Stimulated activated CD4-positive, alpha-beta T cell treated with anti-CD3 and anti-CD28 coated beads, Interleukin-4, amount 100 ng/mL, for 24 hours (primary cell): ENCODE results near the gene RUNX1.
A peak's percentile ranks its signal among the peaks of the same experiment; 100 is the strongest.
"Not testable (repeated sequence)": the region's sequence is repeated elsewhere in the genome, so short reads cannot be mapped to it uniquely, and the experiment has no call there.

ENCODE experiments used
- DNase-seq: peaks from one replicate; pipeline ENCODE4 v3.0.0-alpha.2; 2020

The RUNX1 gene

DNA sequence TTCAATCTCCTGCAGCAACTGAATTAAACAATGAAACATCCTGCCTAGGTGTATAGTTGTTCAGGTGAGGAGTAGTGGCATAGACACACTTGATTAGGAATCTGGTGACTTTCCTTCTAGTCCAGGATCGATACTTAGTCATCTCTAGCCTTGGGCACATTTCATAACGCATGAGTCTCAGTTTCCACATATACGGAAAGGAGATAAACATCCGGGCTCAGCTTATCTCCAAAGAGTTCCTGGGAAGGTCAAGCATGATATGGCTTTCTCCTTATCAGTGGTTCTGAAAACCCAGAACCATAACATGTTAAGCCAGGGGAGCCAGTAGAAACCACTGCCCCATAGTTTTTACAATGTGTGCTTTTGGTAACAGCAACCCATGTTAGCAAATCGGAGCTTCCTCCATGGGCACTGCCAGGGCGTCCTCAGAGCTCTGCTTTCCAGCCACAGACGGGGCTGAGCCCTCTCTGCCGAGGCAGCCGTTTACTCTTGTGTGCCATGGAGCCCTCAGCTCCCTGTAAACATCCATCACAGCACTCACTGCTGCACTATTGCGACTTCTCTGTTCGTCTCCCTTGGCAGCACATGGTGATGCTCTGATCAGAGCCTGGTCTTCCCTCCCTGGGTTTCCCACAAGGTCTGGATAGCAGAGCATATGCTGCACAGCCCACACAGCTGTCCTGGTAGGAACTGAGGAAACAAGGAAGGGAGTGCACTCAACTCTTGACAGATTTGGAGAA, 34.6 kb downstream of the RUNX1 start:
- no peak for DNase-seq

DNA sequence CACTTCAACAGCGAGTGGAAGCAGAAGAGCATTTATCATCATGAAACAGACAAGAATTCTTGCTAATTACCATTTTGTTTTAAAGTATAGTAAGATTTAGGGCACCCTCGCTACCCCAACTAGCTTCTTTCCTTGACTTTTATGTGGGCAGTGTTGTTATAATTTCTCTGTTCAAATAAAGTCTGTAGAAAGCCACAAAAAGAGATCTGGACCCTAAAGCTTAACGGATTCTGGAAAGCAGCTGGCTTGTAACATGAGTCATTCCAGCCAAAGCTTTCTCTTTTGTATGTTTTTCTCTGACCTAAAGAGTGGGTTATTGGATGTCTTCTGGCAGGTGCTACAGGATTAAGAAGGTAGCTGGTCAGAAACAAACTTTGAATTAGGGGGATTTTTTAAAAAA, 37.4 kb downstream of the RUNX1 start:
- DNase-seq = no peak

DNA sequence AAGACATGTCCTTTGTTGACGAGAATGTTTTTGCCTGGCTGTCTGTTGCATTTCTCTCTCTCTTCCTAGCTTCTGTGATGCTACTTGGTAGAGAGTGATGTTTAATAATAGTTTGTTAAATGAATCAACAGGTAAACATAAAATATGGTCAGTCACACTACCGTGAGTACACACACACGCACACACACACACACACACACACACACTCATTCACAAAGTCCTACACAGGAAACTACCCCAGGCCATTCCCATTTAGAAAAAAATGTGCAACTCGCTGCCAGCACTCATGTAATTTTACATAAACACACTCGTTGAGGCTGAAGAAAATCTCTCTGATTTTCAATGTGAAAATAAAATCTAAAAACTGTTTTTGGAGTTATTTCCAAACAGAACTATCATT, 38.7 kb downstream of the RUNX1 start:
- no peak for DNase-seq

DNA sequence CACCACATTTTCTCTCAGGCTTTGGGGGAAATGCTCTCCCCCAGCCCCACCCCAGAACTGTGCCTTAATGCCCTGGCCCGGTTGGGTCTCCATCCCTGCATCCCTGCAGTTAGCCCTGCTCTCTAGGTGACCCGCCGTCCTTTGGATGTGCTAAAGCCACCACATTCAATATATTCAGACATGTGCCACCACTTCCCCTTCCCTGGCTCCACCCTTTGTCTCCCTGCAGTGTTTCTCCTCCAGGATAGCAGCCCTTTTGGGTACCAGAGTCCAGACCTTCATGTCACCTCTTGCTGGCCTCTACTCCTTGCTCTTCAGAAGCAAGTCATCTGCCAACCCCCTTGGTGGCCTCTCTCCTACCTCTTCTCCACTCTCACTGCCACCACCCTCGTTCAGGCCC, 41.8 kb downstream of the RUNX1 start:
- DNase-seq = no peak

DNA sequence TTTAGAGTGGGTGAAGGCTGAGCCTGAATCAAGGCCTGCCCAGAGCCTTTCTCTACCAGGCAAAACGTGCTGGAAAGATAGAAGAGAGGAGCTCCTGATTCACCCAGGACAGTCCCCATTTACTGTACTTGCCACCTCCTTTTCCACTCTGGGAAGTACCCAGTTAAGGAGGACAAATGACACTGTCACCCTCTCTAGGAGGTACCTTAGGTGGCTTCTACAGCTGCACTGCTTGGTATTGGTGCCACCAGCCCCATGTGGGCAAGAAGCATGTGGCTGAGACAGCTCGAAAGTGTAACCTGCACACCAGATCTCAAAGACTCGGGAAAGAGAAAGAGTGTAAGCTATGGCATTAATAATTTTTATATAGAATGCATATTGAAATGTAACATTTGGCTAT, 42.3 kb downstream of the RUNX1 start:
- no peak for DNase-seq

DNA sequence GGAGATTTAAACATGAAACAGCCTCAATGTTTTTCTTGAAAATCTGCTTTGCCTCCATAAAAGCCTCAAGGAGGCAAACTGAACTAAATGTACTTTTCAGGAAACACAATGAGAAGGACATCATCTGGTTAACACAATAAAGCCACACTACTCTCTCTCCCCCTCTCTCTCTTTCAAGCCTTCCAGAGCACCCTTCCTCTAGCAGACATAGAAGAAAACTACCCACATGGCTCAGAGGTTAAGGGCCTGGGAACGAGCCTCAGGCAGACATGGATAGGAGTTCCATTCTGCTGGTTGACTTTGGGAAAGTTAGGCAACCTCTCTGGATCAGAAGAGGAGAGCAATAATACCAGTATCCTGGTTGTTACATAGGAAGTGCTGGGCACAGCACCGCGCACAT, 42.9 kb downstream of the RUNX1 start:
- DNase-seq = no peak

DNA sequence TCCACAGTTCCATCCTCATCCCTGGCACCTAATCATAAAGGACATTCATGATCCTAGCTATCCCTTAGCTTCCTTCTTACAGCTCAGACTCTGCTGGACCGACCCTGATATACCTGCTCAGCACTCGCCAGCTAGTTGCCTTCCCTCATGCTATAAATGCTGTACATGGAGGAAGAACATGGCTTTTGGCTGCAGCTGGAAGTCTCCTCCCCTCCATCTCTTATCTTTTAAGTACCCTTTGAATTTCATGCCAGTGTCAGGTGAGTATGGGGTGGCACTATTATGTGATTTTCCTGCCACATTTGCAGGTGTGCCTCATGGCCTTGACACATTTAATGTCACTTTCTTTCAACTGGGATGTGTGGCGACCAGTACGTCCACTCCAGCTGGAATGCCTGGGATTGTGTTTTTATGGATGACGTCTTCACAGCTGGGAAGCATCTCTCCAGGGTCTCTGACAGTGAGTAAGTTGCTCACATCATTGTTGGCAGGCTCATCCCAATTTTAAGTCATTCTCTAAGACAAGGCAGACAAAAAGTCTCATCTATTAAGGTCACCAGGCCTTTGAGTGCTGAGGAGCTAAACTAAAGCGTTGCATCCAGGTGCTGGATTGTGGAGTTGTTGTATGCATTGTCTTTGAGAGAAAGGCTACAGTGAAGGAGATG, 43.4 kb downstream of the RUNX1 start:
- DNase-seq = no peak

DNA sequence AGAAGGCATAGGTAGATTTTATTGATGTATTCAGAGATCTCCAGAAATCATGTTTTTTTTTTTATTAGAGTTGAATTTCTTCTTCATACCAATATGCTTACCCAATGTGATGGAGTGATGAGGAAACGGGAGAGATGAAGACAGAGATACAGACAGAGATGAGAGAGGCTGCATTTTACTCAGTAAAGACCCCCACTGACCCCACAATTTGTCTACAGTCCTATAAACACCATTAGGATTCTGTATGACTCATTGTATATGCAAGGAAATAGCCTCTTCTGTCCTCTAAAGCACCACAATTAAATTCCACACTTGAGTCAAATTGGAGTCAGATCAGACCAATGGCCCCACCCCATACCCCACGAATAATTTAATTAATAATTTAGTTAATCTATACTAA, 44.0 kb downstream of the RUNX1 start:
- DNase-seq = no peak

DNA sequence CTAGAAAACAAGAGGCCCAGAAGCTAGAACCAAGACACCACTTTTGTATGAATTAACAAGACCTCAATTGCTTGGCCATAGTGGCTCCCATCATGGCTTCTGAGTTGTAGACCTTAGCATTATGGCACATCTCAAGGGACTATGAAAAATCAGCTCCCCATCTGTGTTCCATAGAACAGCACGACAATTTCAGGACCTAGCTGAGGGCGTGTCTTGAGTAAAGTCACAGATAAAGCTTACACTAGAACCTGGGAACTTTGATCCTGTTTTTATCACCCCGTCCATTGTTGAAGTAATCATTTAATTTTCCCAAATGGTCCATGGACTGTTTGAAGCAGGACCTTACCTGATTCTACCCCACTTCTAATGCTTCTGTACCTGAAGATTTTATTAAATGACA, 44.8 kb downstream of the RUNX1 start:
- no peak for DNase-seq

DNA sequence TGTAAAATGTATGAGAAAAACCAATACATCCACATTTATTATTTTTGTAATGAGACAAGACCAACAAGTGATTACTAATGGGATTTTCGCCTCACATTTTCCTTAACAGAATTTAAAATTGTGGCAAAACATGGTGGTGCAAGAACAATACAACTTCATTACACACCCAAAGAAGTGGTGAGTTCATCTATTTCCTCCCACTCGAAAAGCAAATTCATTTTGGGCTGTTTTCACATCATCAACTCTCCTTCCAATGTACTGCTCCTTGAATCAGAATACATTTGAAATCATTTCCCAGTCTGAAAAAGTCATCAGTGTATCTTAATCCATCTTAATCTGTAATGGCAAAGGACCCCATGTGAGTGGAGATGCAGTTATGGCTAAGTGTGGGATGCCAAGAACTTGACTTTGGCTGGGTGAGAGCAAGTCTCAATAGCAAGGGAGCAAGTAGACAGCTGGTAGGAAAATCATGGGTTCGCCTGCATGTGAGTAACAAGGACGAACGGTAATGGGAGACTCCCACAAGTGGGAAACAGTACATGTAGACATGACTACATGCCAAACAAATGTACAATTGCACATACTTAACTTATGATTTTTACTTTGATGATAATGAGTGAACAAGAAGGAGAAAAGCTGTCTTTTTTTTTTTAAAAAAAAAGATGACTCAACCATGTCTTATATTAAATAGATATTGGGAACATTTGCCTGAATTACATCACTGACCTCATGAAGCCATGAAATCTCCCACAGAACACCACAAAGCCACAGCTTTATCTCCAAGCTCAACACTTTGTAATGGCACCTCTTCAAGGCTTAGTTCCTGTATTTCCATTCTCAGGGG, 46.0 kb downstream of the RUNX1 start:
- no peak for DNase-seq

DNA sequence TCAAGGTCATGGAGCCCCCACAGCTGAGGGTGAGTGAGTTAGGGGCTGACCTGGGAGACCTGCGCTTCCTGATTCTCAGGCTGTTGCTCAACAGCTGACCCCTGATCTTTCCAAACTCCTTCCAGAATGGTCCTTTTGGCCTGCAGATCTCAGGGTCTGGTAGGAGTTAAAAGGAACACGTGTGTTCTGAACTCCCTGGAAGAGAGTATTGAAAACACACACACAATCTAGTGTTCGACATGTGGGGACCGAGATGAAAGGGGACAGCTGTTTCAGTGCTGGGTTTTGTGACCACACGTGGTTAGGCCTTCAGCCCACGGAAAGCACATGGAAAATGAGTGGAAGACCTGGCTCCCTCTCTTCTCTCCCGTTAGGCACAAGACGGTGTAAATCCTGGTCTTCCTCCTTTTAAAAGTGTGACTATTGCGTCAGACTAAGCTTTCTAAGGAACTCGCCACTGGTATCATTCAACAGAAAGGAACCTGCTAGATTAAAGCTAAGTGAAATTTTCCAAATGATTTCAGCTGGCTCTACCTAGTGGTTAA, 49.6 kb downstream of the RUNX1 start:
- no peak for DNase-seq

DNA sequence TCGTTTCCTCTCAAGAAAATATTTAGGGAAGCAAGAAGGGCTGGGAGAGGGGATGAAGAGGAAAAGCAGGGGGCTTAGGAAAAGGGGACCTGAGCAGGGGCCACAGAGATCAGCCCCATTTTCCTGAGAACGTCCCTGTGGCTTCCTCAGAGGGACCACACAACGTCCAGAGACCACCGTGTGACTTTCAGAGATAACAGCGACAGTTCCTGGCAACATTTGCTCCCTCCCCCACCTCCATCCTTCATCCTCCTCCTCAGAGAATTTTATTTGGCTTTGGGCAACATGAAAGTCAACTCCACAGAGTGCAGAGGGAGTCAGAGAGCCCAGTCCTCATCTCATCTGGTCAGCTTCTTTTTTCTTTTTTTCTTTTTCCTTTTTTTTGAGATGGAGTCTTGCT, 50.9 kb downstream of the RUNX1 start:
- DNase-seq = no peak

DNA sequence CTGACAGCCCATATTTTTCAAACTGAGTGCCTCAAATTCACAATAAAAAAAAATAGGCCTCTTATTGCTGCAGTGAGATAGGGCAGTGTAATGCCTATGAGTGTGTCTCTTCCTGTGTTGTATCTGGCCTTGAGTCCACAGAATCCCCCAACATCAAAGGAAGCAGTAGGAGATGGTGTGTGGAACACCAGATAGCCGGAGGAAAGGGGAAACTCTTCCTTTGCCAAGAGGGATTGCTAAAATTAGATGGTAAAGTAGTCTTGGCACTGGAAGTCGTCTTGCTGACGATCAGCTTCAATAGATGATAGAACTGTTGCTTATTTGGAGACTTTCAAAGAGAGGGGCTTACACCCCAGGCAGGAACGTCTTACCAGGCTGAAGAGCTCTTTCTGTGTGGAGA, 51.8 kb downstream of the RUNX1 start:
- no peak for DNase-seq

DNA sequence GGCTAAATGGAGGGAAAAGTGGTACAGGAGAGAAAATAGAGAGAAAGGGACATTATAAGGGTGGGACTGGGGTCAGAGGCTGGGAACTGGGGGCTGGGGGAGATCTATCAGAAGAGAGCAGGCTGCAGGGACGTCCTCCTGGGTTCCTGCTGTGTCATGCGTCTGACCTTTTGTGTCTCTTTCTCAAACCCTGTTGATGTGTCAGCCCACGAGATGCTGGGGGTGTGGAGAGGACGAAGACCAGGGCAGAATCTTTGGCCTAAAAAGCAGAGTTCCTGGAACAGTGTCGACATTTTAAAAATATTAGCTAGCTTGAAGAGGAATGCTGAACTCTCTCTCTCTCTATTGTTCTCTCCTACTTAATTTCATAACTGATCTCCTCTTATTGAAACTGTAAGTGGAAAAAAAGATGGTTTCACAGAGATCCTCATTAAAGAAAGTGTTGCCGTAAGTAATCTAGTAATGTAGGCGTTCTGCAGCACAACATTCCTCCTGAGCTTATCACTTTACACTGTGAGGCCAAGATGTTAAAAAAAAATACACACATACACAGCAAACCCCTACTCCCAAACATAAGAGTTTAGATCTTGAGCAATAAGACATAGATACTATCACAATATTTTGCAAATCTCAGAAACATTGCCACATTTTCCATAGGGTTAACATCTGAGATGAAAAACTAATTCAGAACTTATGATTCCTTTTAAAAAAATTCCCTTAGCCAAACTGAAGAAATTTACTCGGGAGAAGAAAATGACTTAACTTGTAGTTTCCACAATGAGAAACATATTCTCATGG, 52.6 kb downstream of the RUNX1 start:
- DNase-seq = peak; percentile 32

DNA sequence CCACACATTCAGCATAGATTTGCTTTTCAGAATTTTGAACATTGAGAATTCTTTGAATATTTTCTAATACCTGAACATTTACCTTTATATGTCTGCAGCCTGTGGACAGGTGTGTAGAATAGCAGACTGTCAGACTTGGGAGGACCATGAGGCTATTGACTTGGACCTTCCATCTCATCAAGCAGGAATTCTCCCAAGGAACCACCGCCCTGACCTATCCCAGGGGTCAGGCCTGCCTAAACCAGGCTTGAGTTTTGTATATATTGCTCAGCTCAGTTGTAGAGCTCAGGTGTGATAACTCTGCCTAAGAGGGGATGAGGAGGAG, 53.2 kb downstream of the RUNX1 start:
- no peak for DNase-seq

DNA sequence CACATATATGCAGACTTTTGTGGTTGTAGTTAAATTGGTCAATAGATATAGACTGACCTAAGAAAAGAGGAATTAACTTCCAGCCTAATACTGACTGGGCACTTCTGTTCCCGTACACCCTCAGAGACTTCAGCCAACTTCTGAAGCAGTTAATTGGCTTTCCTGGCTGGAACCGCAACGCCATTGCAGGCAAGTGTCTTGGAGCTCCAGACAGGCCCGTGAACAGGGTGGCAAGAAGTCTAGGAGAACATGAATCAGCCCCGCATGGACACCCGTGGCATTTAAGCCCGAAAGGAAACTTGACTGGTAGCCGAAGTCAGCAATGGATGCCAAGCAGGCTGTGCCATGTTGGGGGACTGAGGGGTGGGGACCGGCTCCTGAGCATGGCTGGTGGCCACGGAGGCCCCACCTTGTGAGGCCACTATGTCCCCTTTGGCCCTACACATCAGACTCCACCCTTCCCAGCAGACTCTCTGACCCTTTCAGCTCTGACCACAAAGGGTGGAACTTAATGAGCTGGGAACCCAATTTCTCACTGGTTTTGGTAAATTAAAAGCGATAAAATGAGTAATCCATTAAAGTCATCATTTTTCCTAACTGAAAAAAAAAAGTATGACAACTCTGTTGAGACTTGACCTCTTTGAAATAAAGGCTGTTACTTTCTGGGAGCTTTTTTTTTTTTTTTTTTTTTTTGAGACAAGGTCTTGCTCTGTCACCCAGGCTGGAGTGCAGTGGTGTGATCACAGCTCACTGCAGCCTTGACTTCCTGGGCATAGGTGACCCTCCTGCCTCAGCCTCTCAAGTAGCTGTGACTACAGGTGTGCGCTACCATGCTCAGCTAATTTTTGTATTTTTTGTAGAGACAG, 54.1 kb downstream of the RUNX1 start:
- no peak for DNase-seq

DNA sequence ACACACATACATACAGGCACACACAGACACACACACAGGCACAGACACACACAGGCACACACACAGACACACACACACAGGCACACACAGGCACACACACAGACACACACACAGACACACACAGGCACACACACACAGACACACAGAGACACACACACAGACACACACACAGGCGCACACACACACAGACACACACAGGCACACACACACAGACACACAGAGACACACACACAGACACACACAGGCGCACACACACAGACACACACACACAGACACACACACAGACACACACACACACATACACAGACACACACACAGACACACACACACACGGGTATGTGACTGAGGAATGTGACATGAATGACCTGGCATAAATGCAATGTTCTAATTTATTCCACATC, 55.6 kb downstream of the RUNX1 start:
- not testable (repeated sequence) for DNase-seq

DNA sequence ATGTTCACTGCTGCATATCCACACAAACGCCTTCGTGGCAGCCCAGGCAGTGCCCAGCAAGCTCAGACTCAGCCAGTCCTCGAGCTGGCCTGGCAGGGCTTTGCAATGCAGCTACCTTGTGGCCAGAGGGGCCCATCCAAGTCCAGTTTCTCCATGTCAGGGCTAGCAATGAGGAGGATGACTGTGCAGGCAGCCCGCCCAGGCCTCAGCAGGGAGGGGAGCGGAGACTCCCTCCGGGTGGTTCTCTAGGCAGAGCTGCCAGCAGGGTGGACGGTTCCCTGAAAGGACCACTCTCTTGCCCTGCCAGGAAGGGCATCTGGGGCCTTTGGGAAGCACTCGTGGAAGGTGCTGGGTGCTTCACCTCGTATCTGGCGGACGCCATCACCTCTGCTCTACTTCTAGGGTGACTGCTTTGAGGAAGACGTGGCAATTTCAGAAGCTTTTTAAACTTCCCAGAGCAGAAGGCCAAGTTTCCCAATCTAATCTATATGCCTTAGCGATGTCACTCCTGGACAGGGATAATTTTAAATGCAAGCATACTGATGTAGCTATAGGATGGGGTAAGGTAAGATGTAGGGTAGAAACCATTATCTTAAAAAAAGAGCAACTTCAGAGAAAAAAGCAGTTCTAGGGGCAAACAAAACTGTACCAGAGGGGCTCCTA, 56.2 kb downstream of the RUNX1 start:
- no peak for DNase-seq

DNA sequence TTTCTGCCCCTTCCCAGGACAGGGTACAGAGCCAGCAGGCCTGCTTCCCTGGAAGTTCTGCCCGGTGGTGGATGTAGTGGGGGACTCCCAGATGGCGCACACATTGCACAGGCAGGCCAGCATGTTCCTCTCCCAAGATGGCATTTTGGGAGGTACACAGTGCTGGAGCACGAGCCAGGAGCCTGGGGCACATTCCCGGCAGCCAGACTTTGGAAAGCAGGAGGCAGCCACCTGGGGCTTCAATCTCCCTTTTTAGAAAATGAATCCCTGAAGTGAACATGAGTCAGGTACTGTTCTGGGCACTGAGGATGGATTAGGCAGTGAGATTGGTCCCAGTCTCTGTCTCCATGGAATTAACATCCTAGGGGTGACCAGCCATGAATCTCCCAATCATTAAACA, 56.9 kb downstream of the RUNX1 start:
- DNase-seq = no peak

DNA sequence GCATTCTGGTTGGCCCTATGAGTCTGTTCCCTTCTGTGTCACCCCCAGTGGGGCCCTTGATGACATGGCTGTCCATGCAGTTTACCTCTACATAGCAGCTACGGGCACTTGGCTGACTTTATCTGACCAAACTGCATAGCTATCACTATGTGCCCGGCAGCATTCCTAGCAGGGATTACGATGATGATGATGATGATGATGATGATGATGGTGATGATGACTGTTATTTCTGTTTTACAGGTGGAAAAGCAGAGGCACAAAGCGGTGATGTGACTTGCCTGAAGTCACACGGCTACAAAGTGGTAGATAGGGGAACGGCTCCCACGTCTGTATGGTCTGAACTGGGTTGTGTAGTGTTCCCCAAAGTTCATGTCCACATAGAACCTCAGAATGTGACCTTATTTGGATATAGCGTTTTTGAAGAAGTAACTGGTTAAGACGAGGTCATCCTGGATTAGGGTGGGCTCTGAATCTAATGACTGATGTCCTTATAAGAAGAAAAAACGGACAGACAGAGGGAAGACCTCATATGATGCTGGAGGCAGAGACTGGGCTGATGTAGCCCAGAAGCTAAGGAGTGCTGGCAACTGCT, 57.6 kb downstream of the RUNX1 start:
- DNase-seq = no peak

DNA sequence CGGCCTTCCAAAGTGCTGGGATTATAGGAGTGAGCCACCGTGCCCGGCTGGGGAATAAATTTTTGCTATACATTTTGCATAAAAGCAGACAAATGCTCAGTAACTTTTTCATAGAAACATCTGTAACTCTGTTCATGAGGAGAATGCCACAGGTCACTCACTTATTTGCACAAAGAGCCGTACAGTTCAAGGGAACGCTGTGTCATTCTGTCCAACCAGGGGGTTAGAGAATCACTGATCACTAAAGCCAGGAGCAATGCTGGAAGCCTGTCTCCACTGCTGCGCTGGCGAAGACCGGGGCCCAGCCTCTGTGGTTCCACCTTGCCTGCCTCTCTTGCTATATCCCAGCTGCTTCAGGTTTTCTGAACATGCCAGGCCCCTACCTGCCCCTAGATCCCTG, 58.3 kb downstream of the RUNX1 start:
- no peak for DNase-seq
